ENCODE data around the gene JMJD1C. TPM values are rescaled to one million over a fixed set of nuclear protein-coding genes. Genes with fewer than 3 reads are reported as not detected.
"Not testable (repeated sequence)": the region's sequence is repeated elsewhere in the genome, so short reads cannot be mapped to it uniquely, and the experiment has no call there.

Gene JMJD1C
- total and polyA plus RNA-seq, 4 experiments from 2014 or later, result 22.8 to 115 (median 84.5) TPM

- no peak overlapping the region for H3K4me3 ChIP-seq (ENCODE audit: low read length in 2 of 2)
- H3K9me3 Mint-ChIP-seq, result no peaks in the 10 kb centered on the region
- H3K4me1 ChIP-seq (ENCODE audit: insufficient read depth, low read length), result peaks cover 66% of the 10 kb centered on the region
- intact Hi-C loops (cut with micrococcal nuclease), result no loop called here
- no peaks in the 10 kb centered on the region for H3K27me3 ChIP-seq (ENCODE audit: insufficient read depth, low read length)
- H3K4me1 Mint-ChIP-seq, result peaks cover 33 to 62% (median 46%) of the 10 kb centered on the region in 4 donors
- H3K27ac ChIP-seq (ENCODE audit: low read depth, low read length), result no peak overlapping the region
- H3K27me3 Mint-ChIP-seq, result no peaks in the 10 kb centered on the region
- peaks cover 7 to 15% of the 10 kb centered on the region in 2 donors for H3K36me3 Mint-ChIP-seq
- ChIA-PET POLR2A (ENCODE audit: partially characterized antibody) (interaction anchor here (0.6 to 3.7 kb wide), 6 partner anchors 9 to 393 kb away, joined by 3 to 27 read pairs (median 4); no protein-coding TSS in a partner anchor), CTCF (ENCODE audit: partially characterized antibody) (interaction anchor here (0.6 to 2.3 kb wide), 9 partner anchors 8 to 479 kb away, joined by 3 to 5 read pairs (median 3); partner anchors contain the start of gene NRBF2)
- H3K36me3 ChIP-seq (ENCODE audit: insufficient read depth, low read length), result no peaks in the 10 kb centered on the region
- H3K4me3 Mint-ChIP-seq, result peak overlapping the region in 4 of 8 donors; percentile 23 to 59 (median 29)
- H3K9me3 ChIP-seq (ENCODE audit: control insufficient read depth in 1 of 2, low read length in 2 of 2), result no peaks in the 10 kb centered on the region
- H3K27ac Mint-ChIP-seq, result peak overlapping the region in 6 of 7 donors; percentile 12 to 79 (median 29)
- peak in 4 of 5 donors; percentile 19 to 45 (median 22) for DNase-seq
Measured at GRCh38 chr10:63236113-63236935, 229.5 kb downstream of the JMJD1C start.

- H3K9me3 Mint-ChIP-seq; H3K4me3 ChIP-seq (ENCODE audit: low read length in 2 of 2); H3K27me3 ChIP-seq (ENCODE audit: insufficient read depth, low read length); H3K9me3 ChIP-seq (ENCODE audit: control insufficient read depth in 1 of 2, low read length in 2 of 2); intact Hi-C loops (cut with micrococcal nuclease); H3K27me3 Mint-ChIP-seq; DNase-seq; H3K4me3 Mint-ChIP-seq; H3K36me3 ChIP-seq (ENCODE audit: insufficient read depth, low read length); H3K27ac ChIP-seq (ENCODE audit: low read depth, low read length): not testable (repeated sequence)
- Mint-ChIP-seq H3K27ac (peak overlapping the region in 1 of 7 donors; percentile 57), H3K4me1 (peaks cover 27 to 58% (median 39%) of the 10 kb centered on the region in 4 donors), H3K36me3 (peaks cover 11 to 19% of the 10 kb centered on the region in 2 donors)
- ChIA-PET POLR2A (ENCODE audit: partially characterized antibody) (interaction anchor here (1.5 to 3.7 kb wide), 3 partner anchors 10 to 32 kb away, joined by 4 to 27 read pairs (median 6); no protein-coding TSS in a partner anchor), CTCF (ENCODE audit: partially characterized antibody) (interaction anchor here (1.2 to 2.3 kb wide), 2 partner anchors 11 to 394 kb away, joined by 3 to 5 read pairs; no protein-coding TSS in a partner anchor)
- peaks cover 65% of the 10 kb centered on the region for H3K4me1 ChIP-seq (ENCODE audit: insufficient read depth, low read length)
Measured at GRCh38 chr10:63235136-63235535, 230.6 kb downstream of the JMJD1C start.

GRCh38 chr10:63229161-63229560 is 236.6 kb downstream of the JMJD1C start:
- H3K4me3 ChIP-seq (ENCODE audit: low read length in 2 of 2), result no peak overlapping the region
- no peak for DNase-seq
- ChIA-PET CTCF (ENCODE audit: partially characterized antibody) (no interaction called here), POLR2A (ENCODE audit: partially characterized antibody) (interaction anchor here (1.7 kb wide), 1 partner anchor 12 kb away, joined by 4 read pairs; no protein-coding TSS in a partner anchor)
- Mint-ChIP-seq H3K4me1 (peaks cover 43 to 73% (median 50%) of the 10 kb centered on the region in 4 donors), H3K4me3 (no peak overlapping the region), H3K9me3 (no peaks in the 10 kb centered on the region), H3K27me3 (no peaks in the 10 kb centered on the region), H3K27ac (peak overlapping the region in 1 of 7 donors; percentile 76), H3K36me3 (peaks cover 7 to 15% of the 10 kb centered on the region in 2 donors)
- H3K4me1 ChIP-seq (ENCODE audit: insufficient read depth, low read length), result peaks cover 63% of the 10 kb centered on the region
- H3K36me3 ChIP-seq (ENCODE audit: insufficient read depth, low read length), result no peaks in the 10 kb centered on the region
- H3K9me3 ChIP-seq (ENCODE audit: control insufficient read depth in 1 of 2, low read length in 2 of 2), result no peaks in the 10 kb centered on the region
- intact Hi-C loops (cut with micrococcal nuclease), result no loop called here
- no peaks in the 10 kb centered on the region for H3K27me3 ChIP-seq (ENCODE audit: insufficient read depth, low read length)
- no peak overlapping the region for H3K27ac ChIP-seq (ENCODE audit: low read depth, low read length)

- Mint-ChIP-seq H3K4me3 (peak overlapping the region in 2 of 8 donors; percentile 6 to 8), H3K36me3 (peaks cover 7 to 15% of the 10 kb centered on the region in 2 donors), H3K9me3 (no peaks in the 10 kb centered on the region), H3K4me1 (peaks cover 40 to 73% (median 47%) of the 10 kb centered on the region in 4 donors), H3K27ac (peak overlapping the region; percentile 39 to 95 (median 89)), H3K27me3 (no peaks in the 10 kb centered on the region)
- POLR2A ChIA-PET (ENCODE audit: partially characterized antibody), result interaction anchor here (0.6 to 1.7 kb wide), 5 partner anchors 9 to 294 kb away, joined by 3 to 9 read pairs (median 4); no protein-coding TSS in a partner anchor
- DNase-seq, result no peak
- CTCF ChIA-PET (ENCODE audit: partially characterized antibody), result interaction anchor here (1.1 kb wide), 1 partner anchor 8 kb away, joined by 3 read pairs; no protein-coding TSS in a partner anchor
- intact Hi-C loops (cut with micrococcal nuclease), result no loop called here
- Histone ChIP-seq H3K4me3 (ENCODE audit: low read length in 2 of 2) (no peak overlapping the region), H3K27ac (ENCODE audit: low read depth, low read length) (peak overlapping the region; percentile 18), H3K27me3 (ENCODE audit: insufficient read depth, low read length) (no peaks in the 10 kb centered on the region), H3K4me1 (ENCODE audit: insufficient read depth, low read length) (peaks cover 60% of the 10 kb centered on the region), H3K36me3 (ENCODE audit: insufficient read depth, low read length) (no peaks in the 10 kb centered on the region), H3K9me3 (ENCODE audit: control insufficient read depth in 1 of 2, low read length in 2 of 2) (no peaks in the 10 kb centered on the region)
Measured at GRCh38 chr10:63228237-63228636, 237.5 kb downstream of the JMJD1C start.

GRCh38 chr10:63227207-63227895 is 238.4 kb downstream of the JMJD1C start:
- DNase-seq, result peak in 2 of 5 donors; percentile 22 to 43
- H3K36me3 Mint-ChIP-seq, result peaks cover 7 to 18% of the 10 kb centered on the region in 2 donors
- H3K9me3 Mint-ChIP-seq, result no peaks in the 10 kb centered on the region
- peaks cover 42 to 73% (median 48%) of the 10 kb centered on the region in 4 donors for H3K4me1 Mint-ChIP-seq
- Histone ChIP-seq H3K4me3 (ENCODE audit: low read length in 2 of 2) (no peak overlapping the region), H3K27me3 (ENCODE audit: insufficient read depth, low read length) (no peaks in the 10 kb centered on the region), H3K27ac (ENCODE audit: low read depth, low read length) (no peak overlapping the region), H3K9me3 (ENCODE audit: control insufficient read depth in 1 of 2, low read length in 2 of 2) (no peaks in the 10 kb centered on the region), H3K4me1 (ENCODE audit: insufficient read depth, low read length) (peaks cover 64% of the 10 kb centered on the region), H3K36me3 (ENCODE audit: insufficient read depth, low read length) (no peaks in the 10 kb centered on the region)
- POLR2A ChIA-PET (ENCODE audit: partially characterized antibody), result interaction anchor here (0.9 to 1.2 kb wide), 4 partner anchors 9 to 42 kb away, joined by 3 to 9 read pairs (median 4); no protein-coding TSS in a partner anchor
- CTCF ChIA-PET (ENCODE audit: partially characterized antibody), result no interaction called here
- intact Hi-C loops (cut with micrococcal nuclease), result loop anchor here (2.0 kb wide), 1 partner anchor 13 kb away; no protein-coding TSS in a partner anchor
- peak overlapping the region in 6 of 8 donors; percentile 16 to 76 (median 60) for H3K4me3 Mint-ChIP-seq
- peak overlapping the region; percentile 38 to 95 (median 89) for H3K27ac Mint-ChIP-seq
- H3K27me3 Mint-ChIP-seq, result no peaks in the 10 kb centered on the region

DNA sequence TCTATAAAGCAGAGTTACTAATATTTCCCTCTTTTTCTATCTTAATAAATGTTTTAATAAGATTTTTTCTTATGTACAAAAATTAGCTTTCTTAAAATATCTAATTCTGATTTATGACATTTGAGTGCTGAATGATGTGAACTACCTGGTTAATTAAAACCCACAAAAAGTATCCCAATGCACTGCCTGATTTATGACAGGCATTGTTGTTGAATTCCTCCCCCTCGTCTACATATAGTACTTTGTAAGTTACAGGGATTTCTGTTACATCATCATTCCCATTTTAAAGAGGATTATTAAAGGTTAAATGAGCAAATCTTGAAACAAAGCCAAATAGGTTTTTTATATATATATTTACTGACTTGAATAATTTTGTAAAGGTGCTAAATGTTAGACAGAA is 241.5 kb downstream of the JMJD1C start:
- no peak overlapping the region for H3K4me3 Mint-ChIP-seq
- CTCF ChIA-PET (ENCODE audit: partially characterized antibody), result interaction anchor here (1.0 to 2.6 kb wide), 3 partner anchors 8 to 405 kb away, joined by 3 to 28 read pairs (median 19); no protein-coding TSS in a partner anchor
- no peak for DNase-seq
- POLR2A ChIA-PET (ENCODE audit: partially characterized antibody), result interaction anchor here (0.6 to 2.9 kb wide), 2 partner anchors 44 to 326 kb away, joined by 3 to 32 read pairs; no protein-coding TSS in a partner anchor
- Histone ChIP-seq H3K9me3 (ENCODE audit: control insufficient read depth in 1 of 2, low read length in 2 of 2) (no peaks in the 10 kb centered on the region), H3K36me3 (ENCODE audit: insufficient read depth, low read length) (no peaks in the 10 kb centered on the region), H3K27me3 (ENCODE audit: insufficient read depth, low read length) (no peaks in the 10 kb centered on the region), H3K4me3 (ENCODE audit: low read length in 2 of 2) (no peak overlapping the region), H3K27ac (ENCODE audit: low read depth, low read length) (no peak overlapping the region), H3K4me1 (ENCODE audit: insufficient read depth, low read length) (peaks cover 76% of the 10 kb centered on the region)
- H3K36me3 Mint-ChIP-seq, result peaks cover 3 to 11% of the 10 kb centered on the region in 2 donors
- H3K4me1 Mint-ChIP-seq, result peaks cover 56 to 82% (median 68%) of the 10 kb centered on the region in 4 donors
- H3K9me3 Mint-ChIP-seq, result peaks cover 0 to 3% (median 0%) of the 10 kb centered on the region in 8 donors
- intact Hi-C loops (cut with micrococcal nuclease), result no loop called here
- H3K27ac Mint-ChIP-seq, result peak overlapping the region in 1 of 7 donors; percentile 94
- H3K27me3 Mint-ChIP-seq, result no peaks in the 10 kb centered on the region

Measured in CD4-positive, alpha-beta memory T cell (primary cell).